Measurements from ENCODE around the gene TSKS. TPM values are rescaled to one million over a fixed set of nuclear protein-coding genes. Genes with fewer than 3 reads are reported as not detected.

TSKS gene
- total RNA-seq, 4 donors from 2014 or later = 0.49 to 4.0 TPM; not detected in 2

DNA sequence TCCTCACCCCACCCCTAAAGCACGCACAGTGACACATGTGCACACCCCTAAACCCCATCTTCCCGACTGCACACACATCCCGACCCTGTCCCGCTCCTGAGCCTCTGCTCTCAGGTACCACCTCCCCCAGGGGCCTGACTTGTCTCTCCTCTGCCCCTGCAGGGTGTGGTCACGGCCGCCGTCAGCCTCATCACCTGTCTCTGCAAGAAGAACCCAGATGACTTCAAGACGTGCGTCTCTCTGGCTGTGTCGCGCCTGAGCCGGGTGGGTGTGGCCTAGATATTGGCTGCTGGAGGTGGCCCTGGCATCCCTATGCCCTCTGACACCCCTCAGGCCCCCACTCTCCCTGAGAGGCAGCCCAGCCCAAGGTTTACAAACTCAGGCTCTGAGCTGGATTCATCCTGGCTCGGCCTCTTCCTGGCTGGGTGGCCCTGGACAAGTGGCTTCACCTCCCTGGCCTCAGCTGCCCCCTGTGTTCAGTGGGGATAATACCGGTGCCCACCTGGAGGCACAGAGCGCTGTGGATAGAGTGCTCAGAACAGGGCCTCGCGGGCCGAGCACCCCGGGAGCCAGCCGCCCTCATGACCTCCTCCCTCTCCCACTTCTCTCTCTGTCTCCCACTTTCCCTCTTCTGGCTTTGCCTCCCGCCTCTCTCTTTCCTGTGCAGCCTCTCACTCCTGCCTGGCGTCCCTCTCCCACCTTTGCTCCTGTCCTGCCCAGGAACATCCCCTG lies 29.9 kb upstream of the TSKS start:
- WGBS, 2 donors = 83 to 89% methylated on average over 17 to 21 of the region's 22 CpGs
- no peak for TF ChIP-seq POLR2A (IDR thresholded peaks at IDR 0.05)
- TF ChIP-seq, protein P1, sequence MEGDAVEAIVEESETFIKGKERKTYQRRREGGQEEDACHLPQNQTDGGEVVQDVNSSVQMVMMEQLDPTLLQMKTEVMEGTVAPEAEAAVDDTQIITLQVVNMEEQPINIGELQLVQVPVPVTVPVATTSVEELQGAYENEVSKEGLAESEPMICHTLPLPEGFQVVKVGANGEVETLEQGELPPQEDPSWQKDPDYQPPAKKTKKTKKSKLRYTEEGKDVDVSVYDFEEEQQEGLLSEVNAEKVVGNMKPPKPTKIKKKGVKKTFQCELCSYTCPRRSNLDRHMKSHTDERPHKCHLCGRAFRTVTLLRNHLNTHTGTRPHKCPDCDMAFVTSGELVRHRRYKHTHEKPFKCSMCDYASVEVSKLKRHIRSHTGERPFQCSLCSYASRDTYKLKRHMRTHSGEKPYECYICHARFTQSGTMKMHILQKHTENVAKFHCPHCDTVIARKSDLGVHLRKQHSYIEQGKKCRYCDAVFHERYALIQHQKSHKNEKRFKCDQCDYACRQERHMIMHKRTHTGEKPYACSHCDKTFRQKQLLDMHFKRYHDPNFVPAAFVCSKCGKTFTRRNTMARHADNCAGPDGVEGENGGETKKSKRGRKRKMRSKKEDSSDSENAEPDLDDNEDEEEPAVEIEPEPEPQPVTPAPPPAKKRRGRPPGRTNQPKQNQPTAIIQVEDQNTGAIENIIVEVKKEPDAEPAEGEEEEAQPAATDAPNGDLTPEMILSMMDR (IDR thresholded peaks at IDR 0.05) = no peak
- H3K4me3 ChIP-seq (ENCODE audit: low read depth, poor library complexity, severe bottlenecking) = no peak overlapping the region
- intact Hi-C loops (cut with DNase I; ENCODE audit: low total_unique reads) = no loop called here
- DNase-seq (ENCODE audit: low spot score in 2 of 2) = no peak

DNA sequence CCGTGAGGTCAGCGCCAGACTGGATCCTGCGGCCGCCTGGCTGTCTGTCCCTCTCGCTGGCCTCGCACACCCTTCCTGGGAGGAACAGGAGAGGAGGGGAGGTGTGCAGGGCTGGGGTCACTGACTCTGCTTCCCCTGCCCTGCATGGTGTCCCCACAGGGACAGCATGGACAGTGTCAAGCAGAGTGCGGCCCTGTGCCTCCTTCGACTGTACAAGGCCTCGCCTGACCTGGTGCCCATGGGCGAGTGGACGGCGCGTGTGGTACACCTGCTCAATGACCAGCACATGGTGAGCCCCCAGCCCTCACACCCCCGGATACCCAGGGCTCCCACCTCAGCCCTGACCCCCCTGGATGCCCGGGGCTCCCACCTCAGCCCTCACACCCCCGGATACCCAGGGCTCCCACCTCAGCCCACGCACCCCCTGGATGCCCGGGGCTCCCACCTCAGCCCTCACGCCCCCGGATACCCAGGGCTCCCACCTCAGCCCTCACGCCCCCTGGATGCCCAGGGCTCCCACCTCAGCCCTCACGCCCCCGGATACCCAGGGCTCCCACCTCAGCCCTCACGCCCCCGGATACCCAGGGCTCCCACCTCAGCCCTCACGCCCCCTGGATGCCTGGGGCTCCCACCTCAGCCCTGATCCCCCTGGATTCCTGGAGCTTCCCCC lies 28.8 kb upstream of the TSKS start:
- intact Hi-C loops (cut with DNase I; ENCODE audit: low total_unique reads) = no loop called here
- no peak for DNase-seq (ENCODE audit: low spot score in 2 of 2)
- 94 to 96% methylated on average over 9 to 21 of the region's 26 CpGs for WGBS, 2 donors
- TF ChIP-seq, protein P1 (IDR thresholded peaks at IDR 0.05) = no peak
- no peak for TF ChIP-seq POLR2A (IDR thresholded peaks at IDR 0.05)
- no peak overlapping the region for H3K4me3 ChIP-seq (ENCODE audit: low read depth, poor library complexity, severe bottlenecking)

DNA sequence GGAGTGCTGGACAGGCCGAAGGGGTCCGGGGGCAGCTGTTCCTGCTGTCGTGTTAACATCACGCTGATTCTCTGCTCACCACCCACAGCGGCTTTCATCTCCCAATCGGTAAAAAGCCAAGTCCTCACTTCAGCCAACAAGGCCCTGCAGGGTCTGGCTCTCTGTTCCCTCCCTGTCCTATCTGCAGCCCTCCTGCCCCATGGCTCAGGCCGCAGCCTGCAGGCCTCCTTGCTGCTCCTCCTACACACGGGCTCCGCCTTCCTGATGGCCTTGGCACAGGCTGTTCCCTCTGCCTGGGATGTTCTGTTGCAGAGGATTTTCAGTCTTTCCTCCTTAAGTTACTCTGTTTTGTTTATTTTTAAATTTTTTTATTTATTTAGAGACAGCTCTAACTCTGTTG lies 27.8 kb upstream of the TSKS start:
- DNase-seq (ENCODE audit: low spot score in 2 of 2) = no peak
- intact Hi-C loops (cut with DNase I; ENCODE audit: low total_unique reads) = no loop called here
- 68 to 76% methylated on average over 9 of the region's 9 CpGs for WGBS, 2 donors
- H3K4me3 ChIP-seq (ENCODE audit: low read depth, poor library complexity, severe bottlenecking) = no peak overlapping the region
- TF ChIP-seq POLR2A (IDR thresholded peaks at IDR 0.05) = no peak
- TF ChIP-seq, protein P1 (IDR thresholded peaks at IDR 0.05) = no peak

DNA sequence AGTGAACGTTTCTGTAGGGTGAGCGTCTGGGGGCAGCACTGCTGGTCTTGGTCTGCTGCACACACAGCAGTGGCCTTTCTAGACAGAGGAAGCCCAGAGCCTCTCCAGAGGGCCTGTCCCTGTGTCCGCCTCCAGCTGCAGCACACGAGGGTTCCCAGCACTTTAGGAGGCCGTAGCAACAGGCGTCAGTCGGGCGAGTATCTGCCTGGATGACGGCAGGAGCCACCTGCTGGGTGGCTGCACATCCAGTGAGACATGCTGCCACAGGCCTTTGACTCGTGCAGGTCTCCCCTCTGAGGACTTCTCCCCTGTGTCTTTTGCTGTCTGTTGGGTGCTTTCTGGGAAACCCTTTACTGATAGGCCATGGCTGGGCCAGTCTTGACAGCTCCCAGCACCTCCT lies 25.8 kb upstream of the TSKS start:
- WGBS, 2 donors = 68 to 77% methylated on average over 10 of the region's 10 CpGs
- TF ChIP-seq, protein P1 (IDR thresholded peaks at IDR 0.05) = no peak
- TF ChIP-seq POLR2A (IDR thresholded peaks at IDR 0.05) = no peak
- no peak overlapping the region for H3K4me3 ChIP-seq (ENCODE audit: low read depth, poor library complexity, severe bottlenecking)
- intact Hi-C loops (cut with DNase I; ENCODE audit: low total_unique reads) = no loop called here
- DNase-seq (ENCODE audit: low spot score in 2 of 2) = no peak

DNA sequence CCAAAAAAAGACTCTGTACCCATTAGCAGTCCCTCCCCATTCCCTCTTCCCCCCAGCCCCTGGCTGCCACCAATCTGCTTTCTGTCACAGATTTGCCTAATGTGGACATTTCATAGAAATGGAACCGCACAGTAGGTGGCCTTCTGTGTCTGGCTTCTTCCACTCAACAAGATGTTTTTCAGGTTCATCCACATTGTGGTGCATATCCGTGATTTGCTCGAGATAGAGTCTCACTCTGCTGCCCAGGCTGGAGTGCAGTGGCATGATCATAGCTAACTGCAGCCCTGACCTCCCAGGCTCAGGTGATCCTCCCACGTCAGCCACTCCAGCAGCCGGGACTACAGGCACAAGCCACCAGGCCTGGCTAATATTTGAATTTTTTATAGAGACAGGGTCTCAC lies 24.6 kb upstream of the TSKS start:
- TF ChIP-seq, protein P1 (IDR thresholded peaks at IDR 0.05) = no peak
- TF ChIP-seq POLR2A (IDR thresholded peaks at IDR 0.05) = no peak
- intact Hi-C loops (cut with DNase I; ENCODE audit: low total_unique reads) = no loop called here
- H3K4me3 ChIP-seq (ENCODE audit: low read depth, poor library complexity, severe bottlenecking) = no peak overlapping the region
- WGBS, 2 donors = 67 to 73% methylated on average over 5 of the region's 5 CpGs
- no peak for DNase-seq (ENCODE audit: low spot score in 2 of 2)
